ENCODE results near the gene RORC.

- TF ChIP-seq EZH2 (IDR thresholded peaks at IDR 0.05; ENCODE audit: borderline replicate concordance, low read length): no peak
- TF ChIP-seq CTCF (conservative IDR thresholded peaks at IDR 0.05 in 1 of 2, IDR thresholded peaks at IDR 0.05 in 1 of 2; ENCODE audit: extremely low read depth in 1 of 2, insufficient read depth in 1 of 2, low read depth in 1 of 2, low read length in 2 of 2): no peak
These were observed 15.2 kb upstream of the RORC start for GRCh38 chr1:151846686-151847237.
